ENCODE results near the gene TMEM97. TPM values are rescaled to one million over a fixed set of nuclear protein-coding genes. Genes with fewer than 3 reads are reported as not detected.
"Not testable (repeated sequence)": the region's sequence is repeated elsewhere in the genome, so short reads cannot be mapped to it uniquely, and the experiment has no call there.

The TMEM97 gene
- polyA plus RNA-seq, 6 donors from 2014 or later: 6.3 to 8.0 (median 6.9) TPM

DNA sequence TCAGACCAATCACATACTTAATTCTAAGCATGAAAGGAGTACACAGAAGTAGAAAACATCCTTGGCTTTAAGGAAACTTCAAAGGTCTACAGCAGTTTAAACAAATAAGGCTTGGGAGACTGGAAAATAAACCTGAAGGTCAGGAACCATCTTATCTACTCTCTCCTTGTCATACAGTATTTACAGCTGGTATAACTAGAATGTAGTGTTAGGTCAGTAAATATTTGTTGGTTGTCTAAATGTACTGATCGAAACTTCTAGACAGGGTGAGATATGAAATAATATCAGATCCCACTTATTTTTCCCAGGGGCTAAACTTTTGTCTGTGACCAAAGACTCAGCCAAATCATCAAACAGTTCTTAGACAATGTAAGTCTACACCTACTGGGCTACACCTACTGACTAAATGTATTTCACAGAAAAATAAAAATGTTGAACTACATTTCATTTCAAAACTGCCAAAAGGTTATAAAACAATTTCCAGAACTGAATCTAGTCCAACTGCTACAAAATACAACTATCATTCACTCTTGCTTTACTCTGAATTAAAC, 27.1 kb upstream of the TMEM97 start:
- ATAC-seq (ENCODE audit: low read depth in 2 of 2) (no peak), DNase-seq (no peak)
- Mint-ChIP-seq H3K36me3 (no peaks in the 10 kb centered on the region), H3K9me3 (peaks cover 0 to 2% (median 0%) of the 10 kb centered on the region in 7 donors), H3K4me3 (no peak overlapping the region), H3K27ac (peak overlapping the region in 1 of 6 donors; percentile 52), H3K27me3 (peaks cover 0 to 6% (median 0%) of the 10 kb centered on the region in 3 donors), H3K4me1 (peaks cover 9 to 30% (median 25%) of the 10 kb centered on the region in 3 donors)

GRCh38 chr17:28292878-28293277, 26.1 kb upstream of the TMEM97 start:
- H3K27ac Mint-ChIP-seq: peak overlapping the region in 2 of 6 donors; percentile 21 to 69
- not testable (repeated sequence) for H3K27me3 Mint-ChIP-seq; ATAC-seq (ENCODE audit: low read depth in 2 of 2); DNase-seq; H3K36me3 Mint-ChIP-seq; H3K9me3 Mint-ChIP-seq
- H3K4me3 Mint-ChIP-seq: peak overlapping the region in 2 of 8 donors; percentile 21 to 37
- H3K4me1 Mint-ChIP-seq: peaks cover 9 to 30% (median 25%) of the 10 kb centered on the region in 3 donors

DNA sequence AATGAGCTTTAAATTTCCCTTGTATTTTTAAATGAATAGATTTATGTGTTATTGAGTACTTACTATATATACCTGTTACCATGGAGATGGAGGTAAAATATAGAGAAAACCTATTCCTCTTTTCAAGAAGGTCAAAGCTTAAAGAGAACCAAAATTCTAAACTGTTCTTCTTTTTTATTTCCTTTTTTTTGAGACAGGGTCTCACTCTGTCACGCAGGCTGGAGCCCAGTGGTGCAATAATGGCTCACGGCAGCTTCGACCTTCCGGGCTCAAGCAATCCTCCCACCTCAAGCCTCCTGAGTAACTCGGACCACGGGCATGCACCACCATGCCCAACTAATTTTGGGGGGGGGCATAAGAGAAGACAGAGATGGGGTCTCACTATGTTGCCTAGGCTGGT, 25.0 kb upstream of the TMEM97 start:
- no peaks in the 10 kb centered on the region for H3K27me3 Mint-ChIP-seq
- DNase-seq: peak; percentile 47
- peak; percentile 94 to 96 for ATAC-seq (ENCODE audit: low read depth in 2 of 2)
- peak overlapping the region; percentile 47 to 91 (median 80) for H3K27ac Mint-ChIP-seq
- peaks cover 9 to 30% (median 25%) of the 10 kb centered on the region in 3 donors for H3K4me1 Mint-ChIP-seq
- no peaks in the 10 kb centered on the region for H3K36me3 Mint-ChIP-seq
- H3K9me3 Mint-ChIP-seq: peaks cover 0 to 2% (median 0%) of the 10 kb centered on the region in 7 donors
- peak overlapping the region in 5 of 8 donors; percentile 9 to 82 (median 47) for H3K4me3 Mint-ChIP-seq

DNA sequence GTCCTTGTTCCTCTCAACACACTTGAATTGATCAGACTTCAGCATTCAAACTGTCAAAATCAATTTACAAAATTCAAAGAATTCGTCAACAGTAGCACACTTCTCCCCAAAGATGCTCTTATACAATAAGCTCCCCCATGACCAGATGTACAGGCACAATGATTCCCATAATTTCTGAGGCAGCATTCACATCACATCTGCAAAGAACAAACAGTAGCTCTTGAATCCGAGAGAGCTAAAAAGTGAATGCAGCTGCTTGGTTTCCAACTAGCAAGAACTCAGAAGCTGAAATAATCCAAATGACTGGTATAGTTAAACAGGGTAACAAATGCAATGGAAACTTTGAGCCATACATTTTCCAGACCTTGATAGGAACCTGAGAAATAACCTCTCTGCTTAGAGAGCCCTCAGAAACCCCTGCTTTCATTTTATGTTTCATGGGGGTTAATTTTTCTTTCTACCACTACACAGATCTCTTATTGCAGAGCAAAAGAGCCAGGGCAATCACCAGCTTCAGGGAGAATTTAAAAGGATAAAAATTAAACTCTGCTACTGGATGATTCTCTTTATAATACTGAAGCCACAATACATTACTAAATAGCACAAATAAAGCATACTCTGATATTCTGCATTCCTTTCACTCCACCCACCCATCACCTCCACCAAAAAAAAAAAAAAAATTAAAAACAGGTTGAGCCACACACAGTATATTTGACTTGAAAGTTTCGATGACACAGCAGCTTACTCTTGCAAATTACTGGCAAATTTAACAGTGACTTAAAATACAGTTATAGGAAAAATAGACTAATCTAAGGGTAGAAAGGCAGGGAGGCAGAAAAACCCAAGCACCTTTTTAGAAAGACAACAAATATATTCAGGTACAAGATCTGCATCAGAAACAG, 23.1 kb upstream of the TMEM97 start:
- DNase-seq: no peak
- ATAC-seq (ENCODE audit: low read depth in 2 of 2): no peak
- H3K4me3 Mint-ChIP-seq: no peak overlapping the region
- peaks cover 9 to 32% (median 25%) of the 10 kb centered on the region in 3 donors for H3K4me1 Mint-ChIP-seq
- H3K27me3 Mint-ChIP-seq: no peaks in the 10 kb centered on the region
- no peaks in the 10 kb centered on the region for H3K36me3 Mint-ChIP-seq
- H3K9me3 Mint-ChIP-seq: peaks cover 0 to 2% (median 0%) of the 10 kb centered on the region in 7 donors
- H3K27ac Mint-ChIP-seq: peak overlapping the region in 3 of 6 donors; percentile 18 to 27 (median 23)

- Mint-ChIP-seq H3K4me1 (peaks cover 1 to 20% (median 12%) of the 10 kb centered on the region in 3 donors), H3K27ac (no peak overlapping the region), H3K27me3 (peaks cover 0 to 9% (median under 1%) of the 10 kb centered on the region in 3 donors), H3K4me3 (no peak overlapping the region), H3K9me3 (peaks cover 0 to 2% (median 0%) of the 10 kb centered on the region in 7 donors), H3K36me3 (no peaks in the 10 kb centered on the region)
- DNase-seq: no peak
- no peak for ATAC-seq (ENCODE audit: low read depth in 2 of 2)
These were observed 20.6 kb upstream of the TMEM97 start for GRCh38 chr17:28298449-28298848.

DNA sequence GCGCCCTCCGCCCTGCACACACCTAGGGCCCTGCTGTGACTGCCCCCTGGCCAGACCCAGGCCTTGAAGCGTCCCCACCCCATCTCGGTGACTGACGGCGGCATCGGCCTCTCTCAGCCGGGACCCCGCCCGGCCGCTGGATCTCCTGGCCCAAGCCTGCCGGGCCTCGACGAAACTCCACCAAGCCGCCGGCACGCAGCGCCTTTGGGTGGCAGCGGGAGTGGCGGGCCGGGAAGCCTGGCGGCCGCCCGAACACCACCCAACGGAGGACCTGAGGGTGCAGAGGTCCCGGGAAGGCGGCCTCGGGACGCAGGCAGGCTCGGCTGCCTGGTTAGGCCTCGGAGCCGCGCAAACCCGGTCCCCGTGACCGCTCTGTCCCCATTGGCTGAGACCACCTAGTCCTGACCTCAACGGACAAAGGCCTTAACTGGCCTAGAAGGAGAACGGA, 12.0 kb upstream of the TMEM97 start:
- Mint-ChIP-seq H3K4me3 (no peak overlapping the region), H3K27me3 (peaks cover 25 to 37% (median 34%) of the 10 kb centered on the region in 3 donors), H3K27ac (no peak overlapping the region), H3K4me1 (no peaks in the 10 kb centered on the region), H3K9me3 (no peaks in the 10 kb centered on the region), H3K36me3 (no peaks in the 10 kb centered on the region)
- DNase-seq: no peak
- ATAC-seq (ENCODE audit: low read depth in 2 of 2): no peak

DNA sequence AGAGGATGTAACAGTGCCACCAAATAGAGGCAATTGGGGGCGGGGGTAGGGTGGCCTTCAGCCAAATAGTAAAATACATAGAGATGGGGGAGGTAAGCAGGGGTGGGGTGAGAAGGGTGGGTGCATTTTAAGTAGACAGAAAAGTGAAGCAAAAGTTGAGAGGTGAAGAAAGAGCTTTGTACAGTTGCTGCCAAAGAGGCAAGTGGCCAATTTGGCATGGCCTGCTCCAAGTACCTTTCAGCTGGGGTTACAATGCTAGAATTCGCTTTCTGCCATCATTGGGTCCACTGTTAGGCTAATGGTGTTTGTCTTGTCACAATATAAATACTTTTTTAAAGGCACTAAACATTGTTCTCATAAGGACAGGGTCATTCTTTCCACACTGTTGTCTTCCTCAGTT, 5.2 kb upstream of the TMEM97 start:
- DNase-seq (no peak), ATAC-seq (ENCODE audit: low read depth in 2 of 2) (no peak)
- no peaks in the 10 kb centered on the region for H3K36me3 Mint-ChIP-seq
- peaks cover 11 to 13% (median 11%) of the 10 kb centered on the region in 3 donors for H3K4me1 Mint-ChIP-seq
- peaks cover 0 to 4% (median 0%) of the 10 kb centered on the region in 7 donors for H3K9me3 Mint-ChIP-seq
- H3K27ac Mint-ChIP-seq: no peak overlapping the region
- peaks cover 7 to 18% (median 10%) of the 10 kb centered on the region in 3 donors for H3K27me3 Mint-ChIP-seq
- H3K4me3 Mint-ChIP-seq: no peak overlapping the region

DNA sequence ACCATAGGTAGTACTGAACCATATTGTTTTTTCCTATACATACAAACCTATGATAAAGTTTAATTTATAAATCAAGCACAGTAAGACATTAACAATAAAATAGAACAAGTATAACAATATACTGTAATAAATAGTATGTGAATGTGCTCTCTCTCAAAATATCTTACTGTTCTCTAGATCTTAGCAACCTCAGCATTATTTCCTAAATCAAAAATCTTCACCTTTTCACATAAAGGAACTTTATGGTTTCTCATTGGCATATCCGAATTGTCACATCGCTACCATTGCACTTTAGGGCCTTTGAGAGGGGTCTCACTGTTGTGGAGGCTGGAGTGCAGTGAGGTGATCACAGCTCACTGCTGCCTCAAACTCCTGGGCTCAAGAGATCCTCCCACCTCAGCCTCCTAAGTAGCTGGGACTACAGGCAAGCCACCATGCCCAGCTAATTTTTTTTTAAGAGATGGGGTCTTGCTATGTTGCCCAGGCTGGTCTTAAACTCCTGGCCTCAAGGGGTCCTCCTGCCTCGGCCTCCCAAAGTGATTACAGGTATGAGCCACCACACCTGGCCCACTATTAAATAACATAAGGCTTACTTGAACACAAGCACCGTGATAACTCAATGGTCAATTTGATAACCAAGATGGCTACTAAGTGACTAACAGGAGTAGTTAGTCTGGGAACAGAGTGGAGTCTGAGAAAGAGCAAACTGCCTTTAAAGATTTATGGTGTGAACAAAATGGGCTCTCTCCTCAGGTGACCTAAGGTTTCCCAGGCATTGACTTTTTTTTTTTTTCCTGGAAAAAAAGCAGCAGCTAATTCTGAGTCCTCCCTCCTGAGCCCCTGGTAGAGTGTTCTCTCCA, 2.9 kb upstream of the TMEM97 start:
- ATAC-seq (ENCODE audit: low read depth in 2 of 2) (no peak), DNase-seq (no peak)
- Mint-ChIP-seq H3K4me3 (peak overlapping the region in 3 of 8 donors; percentile 25 to 71 (median 25)), H3K27me3 (peaks cover 0 to 18% (median 6%) of the 10 kb centered on the region in 3 donors), H3K36me3 (no peaks in the 10 kb centered on the region), H3K27ac (no peak overlapping the region), H3K4me1 (peaks cover 26 to 29% (median 26%) of the 10 kb centered on the region in 3 donors), H3K9me3 (peaks cover 0 to 4% (median 0%) of the 10 kb centered on the region in 7 donors)

DNA sequence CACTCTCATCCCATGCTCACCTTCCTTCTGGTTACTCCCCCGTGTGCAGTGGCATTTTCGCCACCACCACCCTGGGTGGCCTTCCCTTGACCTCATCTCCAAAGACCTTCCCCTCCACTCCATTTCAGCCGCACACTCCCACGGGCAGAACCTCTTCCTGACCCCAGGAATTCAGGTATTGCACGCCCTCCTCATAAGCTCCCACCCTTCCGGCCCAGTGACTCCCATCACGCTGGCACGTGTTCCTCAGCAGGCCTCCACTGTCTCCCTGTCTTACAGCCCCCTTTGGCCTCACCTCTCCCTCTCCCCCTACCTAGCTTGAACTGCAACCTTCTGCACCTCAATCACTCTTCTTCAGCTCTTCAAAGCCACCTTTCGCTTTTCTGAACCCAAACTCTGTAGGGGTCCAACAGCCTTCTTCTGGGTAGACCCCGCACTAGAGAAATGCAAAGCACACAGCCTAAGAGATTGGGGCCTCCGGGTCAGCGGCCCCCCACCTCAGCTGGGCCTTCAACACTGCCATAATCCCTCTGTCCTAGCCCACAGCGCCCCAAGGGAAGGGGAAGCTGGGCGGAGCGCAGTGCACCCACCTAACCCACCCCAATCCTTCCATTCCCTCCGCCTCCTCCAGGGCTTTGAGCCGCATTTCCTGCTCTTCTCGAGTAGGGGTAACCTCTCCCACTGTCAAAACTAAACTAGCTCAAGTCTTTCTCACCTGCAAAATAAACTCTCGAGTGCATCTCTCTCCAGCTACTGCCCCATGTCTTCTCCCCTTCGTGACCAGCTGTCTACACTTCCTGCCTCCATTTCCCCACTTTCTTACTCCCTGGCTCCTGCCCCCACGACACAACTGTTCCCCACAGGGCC, 1.7 kb upstream of the TMEM97 start:
- ATAC-seq (ENCODE audit: low read depth in 2 of 2) (no peak), DNase-seq (no peak)
- H3K4me1 Mint-ChIP-seq: peaks cover 26 to 29% (median 26%) of the 10 kb centered on the region in 3 donors
- peaks cover 0 to 4% (median 0%) of the 10 kb centered on the region in 7 donors for H3K9me3 Mint-ChIP-seq
- H3K4me3 Mint-ChIP-seq: peak overlapping the region in 7 of 8 donors; percentile 88 to 95 (median 93)
- H3K27me3 Mint-ChIP-seq: peaks cover 0 to 18% (median 6%) of the 10 kb centered on the region in 3 donors
- peak overlapping the region in 2 of 6 donors; percentile 52 to 92 for H3K27ac Mint-ChIP-seq
- H3K36me3 Mint-ChIP-seq: no peaks in the 10 kb centered on the region

- Mint-ChIP-seq H3K27ac (peak overlapping the region in 4 of 6 donors; percentile 77 to 92 (median 84)), H3K4me1 (peaks cover 26 to 29% (median 26%) of the 10 kb centered on the region in 3 donors), H3K27me3 (peaks cover 0 to 18% (median 6%) of the 10 kb centered on the region in 3 donors), H3K36me3 (no peaks in the 10 kb centered on the region), H3K4me3 (peak overlapping the region; percentile 88 to 95 (median 93)), H3K9me3 (peaks cover 0 to 4% (median 0%) of the 10 kb centered on the region in 7 donors)
- DNase-seq (no peak), ATAC-seq (ENCODE audit: low read depth in 2 of 2) (peak; percentile 11 to 12)
These were observed 838 bp upstream of the TMEM97 start for GRCh38 chr17:28317966-28318758.

- Mint-ChIP-seq H3K9me3 (peaks cover 0 to 4% (median 0%) of the 10 kb centered on the region in 7 donors), H3K4me3 (peak overlapping the region; percentile 88 to 95 (median 93)), H3K36me3 (no peaks in the 10 kb centered on the region), H3K4me1 (peaks cover 26 to 29% (median 26%) of the 10 kb centered on the region in 3 donors), H3K27ac (peak overlapping the region in 4 of 6 donors; percentile 15 to 96 (median 89)), H3K27me3 (peaks cover 0 to 18% (median 6%) of the 10 kb centered on the region in 3 donors)
- DNase-seq: no peak
- ATAC-seq (ENCODE audit: low read depth in 2 of 2): no peak
These were observed 567 bp downstream of the TMEM97 start for GRCh38 chr17:28319598-28319935.
